GM10847 (cell line): Measurements from ENCODE around the gene ENKD1.

Source experiments
- POLR2A ChIP-seq: IDR thresholded peaks from 2 replicates; pipeline ENCODE4 v1.6.1; 2011; ENCODE audit not compliant: insufficient read length; ENCODE audit errors: extremely low read depth

Gene ENKD1

DNA sequence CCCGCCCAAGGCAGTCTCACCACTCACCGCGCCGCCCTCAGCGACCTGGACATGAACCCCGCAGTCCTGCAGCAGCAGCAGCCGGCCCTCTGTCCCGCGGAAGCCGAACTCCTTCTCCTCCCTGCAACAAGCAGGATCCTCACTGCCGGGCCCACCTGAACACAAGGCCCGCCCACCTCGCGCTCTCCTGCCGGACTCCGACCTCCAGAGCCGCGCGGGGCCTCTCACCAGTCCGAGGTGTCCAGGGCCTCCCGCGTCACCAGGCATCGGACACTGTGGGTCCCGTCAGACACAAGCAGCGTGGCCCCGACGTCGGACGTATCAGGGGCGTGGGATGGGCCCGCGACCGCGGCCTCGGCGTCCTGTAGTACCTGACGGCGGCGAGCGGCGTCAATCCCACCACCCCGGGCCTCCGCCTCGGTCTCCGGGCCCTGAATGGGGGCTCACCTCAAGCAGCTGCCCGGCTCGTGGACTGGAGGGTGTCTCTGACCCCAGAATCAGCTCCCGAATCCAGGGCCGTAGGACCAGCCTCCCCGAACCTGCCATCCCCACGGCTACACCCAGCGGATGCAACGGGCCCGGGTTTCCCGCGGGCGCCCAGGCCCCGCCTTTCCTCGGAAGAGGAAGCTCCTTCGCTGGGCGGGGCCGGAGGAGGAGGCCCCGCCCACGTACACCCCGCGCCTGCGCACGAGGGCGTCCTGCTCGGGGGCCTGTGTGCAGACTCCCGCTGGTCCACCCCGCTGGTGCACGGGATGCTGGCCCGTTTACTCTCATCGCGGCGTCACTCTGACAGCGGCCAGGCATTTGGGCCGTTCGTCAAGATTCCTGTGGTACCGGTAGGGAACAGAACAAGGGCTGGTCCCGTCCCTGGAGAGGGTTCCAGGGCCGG lies 6.6 kb downstream of the ENKD1 start, which contains the start of gene ACD:
TSS of gene ACD (minus strand) at position 586 of the 889 bp plus-strand sequence. CDS start at position 546, 40 bp downstream.
- peak; percentile 78 for TF ChIP-seq POLR2A

DNA sequence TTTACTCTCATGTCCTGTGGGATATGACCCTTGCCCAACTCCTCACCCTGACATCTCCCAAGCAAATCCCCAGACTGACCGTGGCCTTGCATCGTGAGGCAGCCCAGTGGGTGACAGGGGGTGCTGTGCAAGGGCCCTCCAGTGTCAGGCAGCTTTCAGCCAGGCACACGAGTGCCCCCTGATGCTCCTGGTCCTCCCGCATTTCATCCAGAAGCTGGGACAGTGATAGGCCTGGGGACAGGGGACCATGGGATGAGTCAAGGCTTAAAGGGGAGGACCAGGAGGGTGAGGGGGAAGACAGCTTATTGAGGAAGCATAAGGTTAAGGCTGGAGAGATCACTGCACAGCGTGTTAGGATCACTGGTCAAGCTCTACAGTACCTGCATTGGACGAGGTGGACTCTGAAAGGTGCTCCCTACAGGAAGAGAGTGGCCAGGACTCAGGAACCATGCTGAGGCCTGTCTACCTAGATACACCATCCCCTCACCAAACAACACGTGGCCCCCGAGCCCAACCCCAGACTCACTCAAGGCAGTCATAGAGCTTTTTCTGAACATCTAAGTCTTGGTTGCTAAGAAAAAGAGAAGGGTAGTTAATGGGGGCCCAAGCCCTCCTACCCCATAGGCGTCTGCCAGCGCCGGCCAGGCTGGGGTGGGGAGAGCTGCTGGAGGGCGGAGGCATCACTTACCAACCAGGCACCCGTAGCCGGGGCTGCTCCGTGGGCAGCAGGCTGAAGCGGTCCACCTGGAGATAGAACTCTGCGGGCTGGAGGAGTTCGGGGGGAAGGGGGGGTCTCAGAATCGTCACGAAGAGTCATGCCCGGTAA lies 7.5 kb downstream of the ENKD1 start:
- TF ChIP-seq POLR2A: no peak

DNA sequence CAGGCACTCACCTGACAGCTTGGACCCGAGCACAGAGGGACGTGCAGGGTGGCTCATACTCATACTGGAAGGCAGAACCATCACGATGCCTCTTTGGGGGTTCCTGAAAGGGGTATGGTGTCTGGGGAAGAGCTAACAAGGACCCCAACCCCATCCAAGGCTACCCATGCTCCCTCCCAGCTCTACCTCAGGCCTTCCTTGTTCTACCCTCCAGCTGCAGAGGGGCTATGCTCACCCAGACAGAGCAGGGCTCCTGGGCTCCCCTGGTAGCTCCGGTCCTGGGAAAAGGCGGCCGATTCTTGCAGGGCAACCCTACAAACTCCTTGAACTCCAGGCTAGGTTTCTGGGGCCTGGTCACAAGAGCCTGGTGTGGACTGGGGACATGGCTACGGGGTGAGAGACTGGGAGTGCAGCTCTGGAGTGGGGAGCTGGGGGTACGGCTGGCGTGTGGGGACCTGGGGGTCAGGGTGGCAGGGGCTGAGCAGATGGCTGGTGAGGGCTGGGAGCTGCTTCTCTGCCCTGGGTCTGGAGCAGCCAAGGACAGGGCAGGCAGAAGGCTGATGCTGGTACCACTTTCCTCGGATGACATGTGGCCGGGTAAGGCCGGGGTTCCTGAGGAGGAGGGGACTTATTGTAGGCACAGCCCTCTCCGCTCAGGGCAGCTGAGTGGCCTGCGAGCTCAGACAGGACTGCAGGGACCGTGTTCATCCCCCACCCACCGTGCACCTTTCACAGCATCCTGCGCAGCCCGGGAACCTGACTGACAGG lies 8.6 kb downstream of the ENKD1 start:
- TF ChIP-seq POLR2A: no peak

DNA sequence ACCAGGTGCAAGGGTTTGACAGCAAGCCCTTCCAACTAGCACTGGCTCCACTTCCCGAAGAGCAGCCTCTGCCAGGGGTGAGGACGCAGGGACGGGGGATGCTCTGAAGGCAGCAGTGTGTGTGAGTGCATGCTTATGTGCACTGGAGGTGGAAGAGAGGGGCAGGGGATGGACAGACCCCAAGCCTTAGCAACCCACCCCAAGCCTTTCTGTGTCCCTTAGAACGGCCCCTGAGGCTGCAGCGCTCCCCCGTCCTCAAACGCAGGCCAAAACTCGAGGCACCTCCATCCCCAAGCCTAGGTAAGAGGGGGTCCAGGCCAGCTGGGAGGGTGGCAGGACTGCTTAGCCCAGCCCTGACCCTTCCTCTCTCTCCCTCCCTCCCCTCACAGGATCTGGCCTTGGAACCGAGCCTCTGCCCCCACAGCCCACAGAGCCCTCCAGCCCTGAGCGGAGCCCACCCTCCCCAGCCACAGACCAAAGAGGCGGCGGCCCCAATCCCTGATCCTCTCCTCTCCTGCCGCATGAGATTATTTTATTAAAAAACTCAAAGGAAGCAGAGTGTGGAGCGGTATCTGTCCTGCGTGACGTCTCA lies 9.4 kb downstream of the ENKD1 start:
- no peak for TF ChIP-seq POLR2A

DNA sequence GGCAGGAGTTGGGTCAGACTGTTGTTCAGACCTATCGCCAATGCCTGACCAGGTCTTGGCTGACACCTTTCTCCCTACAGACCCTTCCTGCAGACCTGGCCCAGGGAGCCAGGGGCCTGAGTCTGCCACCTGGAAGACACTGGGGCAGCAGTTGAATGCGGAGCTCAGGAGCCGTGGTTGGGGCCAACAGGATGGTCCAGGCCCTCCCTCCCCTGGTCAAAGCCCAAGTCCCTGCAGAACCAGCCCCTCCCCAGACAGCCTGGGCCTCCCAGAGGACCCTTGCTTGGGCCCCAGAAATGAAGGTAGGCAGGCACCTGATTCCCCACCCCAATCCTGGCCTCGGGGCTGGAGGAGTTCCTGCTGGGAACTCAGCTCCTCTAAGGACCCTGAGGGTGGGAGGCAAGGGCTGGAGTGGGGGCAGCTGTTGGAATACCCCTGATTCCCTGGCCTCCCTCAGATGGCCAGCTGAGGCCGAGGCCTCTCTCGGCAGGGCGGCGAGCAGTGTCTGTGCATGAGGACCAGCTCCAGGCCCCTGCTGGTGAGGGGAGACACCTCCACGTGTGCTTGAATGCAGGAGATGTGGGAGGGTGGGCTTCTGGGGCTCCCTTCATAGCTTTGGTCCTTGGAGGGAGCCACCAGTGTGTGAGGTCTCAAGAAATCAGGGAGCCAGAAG lies 10.1 kb downstream of the ENKD1 start:
- no peak for TF ChIP-seq POLR2A

DNA sequence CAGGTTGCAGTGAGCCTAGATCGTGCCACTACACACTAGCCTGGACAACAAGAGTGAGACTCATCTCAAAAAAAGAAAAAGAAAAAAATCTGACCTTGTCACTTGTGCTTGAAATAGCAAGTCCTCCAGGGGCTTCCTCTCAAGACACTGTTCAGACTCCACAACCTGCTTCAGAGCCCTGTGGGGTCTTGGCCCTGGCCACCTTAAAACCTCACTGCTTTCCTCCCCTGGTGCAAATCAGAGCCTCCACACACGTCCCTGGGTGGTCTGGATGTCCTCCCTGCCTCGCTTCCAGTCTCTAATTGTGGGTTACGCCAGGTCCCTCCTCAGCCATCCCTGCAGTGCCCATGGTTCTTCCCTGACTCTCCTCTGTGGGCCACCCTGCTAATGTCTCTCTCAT lies 11.2 kb downstream of the ENKD1 start:
- TF ChIP-seq POLR2A: no peak

DNA sequence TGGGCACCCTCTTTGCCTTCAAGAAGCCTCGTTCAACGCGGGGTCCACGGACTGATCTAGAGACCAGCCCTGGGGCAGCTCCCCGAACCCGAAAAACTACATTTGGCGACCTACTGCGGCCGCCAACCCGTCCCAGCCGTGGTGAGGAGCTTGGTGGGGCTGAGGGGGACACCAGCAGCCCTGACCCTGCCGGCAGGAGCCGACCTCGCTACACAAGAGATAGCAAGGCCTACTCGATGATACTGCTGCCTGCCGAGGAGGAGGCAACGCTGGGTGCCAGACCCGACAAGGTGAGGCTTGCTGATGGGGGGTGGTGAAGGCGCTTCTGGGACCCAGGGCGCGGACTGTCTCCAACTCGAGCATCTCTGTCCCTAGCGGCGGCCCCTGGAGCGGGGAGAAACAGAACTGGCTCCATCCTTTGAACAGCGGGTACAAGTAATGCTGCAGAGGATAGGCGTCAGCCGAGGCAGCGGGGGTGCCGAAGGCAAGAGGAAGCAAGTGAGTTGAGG lies 12.1 kb downstream of the ENKD1 start:
- no peak for TF ChIP-seq POLR2A

DNA sequence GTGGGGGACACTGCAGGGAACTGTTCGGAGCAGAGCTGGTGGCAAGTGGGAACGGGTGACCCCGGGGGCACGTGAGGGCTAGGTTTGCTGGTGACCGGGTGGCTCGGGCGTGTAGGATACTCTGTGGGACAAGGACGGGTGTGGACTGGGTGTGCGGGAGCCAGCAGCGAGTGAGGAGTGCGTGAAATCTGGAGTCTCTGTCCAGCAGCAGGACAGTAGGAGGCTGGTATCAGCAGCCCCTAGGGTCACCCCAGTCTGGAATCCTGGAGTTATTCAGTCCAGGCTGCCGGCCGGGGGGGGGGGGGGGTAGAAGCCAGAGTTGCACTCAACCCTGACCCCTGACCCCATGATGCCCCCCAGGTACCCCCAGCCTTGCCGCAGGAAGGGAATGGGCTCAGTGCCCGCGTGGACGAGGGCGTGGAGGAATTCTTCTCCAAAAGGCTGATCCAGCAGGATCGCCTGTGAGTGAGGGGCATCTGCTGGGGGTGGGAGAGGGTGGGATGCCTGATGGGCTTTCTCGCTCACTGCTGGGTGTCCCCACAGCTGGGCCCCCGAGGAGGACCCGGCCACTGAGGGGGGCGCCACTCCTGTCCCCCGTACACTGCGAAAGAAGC lies 12.7 kb downstream of the ENKD1 start:
- no peak for TF ChIP-seq POLR2A

DNA sequence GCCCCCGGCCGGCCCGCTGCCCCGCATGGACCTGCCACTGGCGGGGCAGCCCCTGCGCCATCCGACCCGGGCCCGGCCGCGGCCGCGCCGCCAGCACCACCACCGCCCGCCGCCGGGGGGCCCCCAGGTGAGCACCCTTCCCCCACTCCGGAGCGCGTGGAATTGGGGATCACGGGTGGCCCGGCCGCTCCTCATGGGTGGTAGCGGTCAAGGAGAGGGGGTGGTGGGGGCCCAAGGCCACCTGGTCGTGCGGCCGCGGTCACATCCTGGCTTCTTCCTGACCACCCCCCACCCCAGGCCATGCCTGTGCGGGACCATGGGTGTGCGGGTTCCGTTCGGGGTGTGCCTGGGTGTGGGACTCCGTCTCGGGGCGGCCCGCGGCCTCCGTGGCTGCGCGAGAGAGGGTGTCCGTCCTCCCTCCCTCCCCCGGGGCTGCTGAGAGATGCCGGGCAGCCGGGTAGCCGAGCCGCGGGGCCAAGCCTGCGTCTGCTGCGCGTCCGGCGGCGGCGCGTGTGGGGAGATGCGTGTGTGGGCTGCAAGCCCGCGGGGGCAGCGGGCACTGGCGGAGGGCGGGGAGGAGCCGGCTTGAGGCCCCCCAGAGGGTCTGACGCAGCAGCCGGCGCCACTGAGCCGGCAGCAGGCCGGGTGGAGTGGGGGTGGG lies 13.3 kb downstream of the ENKD1 start:
- no peak for TF ChIP-seq POLR2A

DNA sequence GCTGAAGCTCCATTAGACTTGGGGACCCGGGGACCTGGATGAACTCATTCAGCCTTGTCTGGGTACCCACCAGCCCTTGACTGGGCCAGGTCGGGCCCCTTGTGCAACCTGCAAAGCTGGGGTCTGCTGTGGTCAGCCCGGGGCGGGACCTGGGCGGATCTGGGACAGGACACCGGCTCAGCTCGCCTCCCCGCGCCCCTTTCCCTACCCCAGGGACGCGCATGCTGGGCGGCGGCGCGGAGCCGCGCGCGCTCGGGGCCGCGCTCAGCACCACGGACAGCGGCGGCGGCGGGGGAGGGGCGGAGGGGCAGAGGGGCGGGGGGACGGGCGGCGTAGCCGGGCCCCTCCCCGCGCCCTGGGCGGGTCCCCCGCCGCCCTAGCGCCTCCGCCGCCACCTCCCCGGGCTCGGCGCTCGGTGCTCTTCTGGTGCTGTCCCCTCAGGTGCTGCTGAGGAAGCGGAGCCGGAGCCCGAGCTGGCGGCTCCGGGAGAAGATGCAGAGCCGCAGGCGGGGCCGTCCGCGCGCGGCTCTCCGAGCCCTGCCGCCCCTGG lies 13.9 kb downstream of the ENKD1 start:
- TF ChIP-seq POLR2A: no peak

DNA sequence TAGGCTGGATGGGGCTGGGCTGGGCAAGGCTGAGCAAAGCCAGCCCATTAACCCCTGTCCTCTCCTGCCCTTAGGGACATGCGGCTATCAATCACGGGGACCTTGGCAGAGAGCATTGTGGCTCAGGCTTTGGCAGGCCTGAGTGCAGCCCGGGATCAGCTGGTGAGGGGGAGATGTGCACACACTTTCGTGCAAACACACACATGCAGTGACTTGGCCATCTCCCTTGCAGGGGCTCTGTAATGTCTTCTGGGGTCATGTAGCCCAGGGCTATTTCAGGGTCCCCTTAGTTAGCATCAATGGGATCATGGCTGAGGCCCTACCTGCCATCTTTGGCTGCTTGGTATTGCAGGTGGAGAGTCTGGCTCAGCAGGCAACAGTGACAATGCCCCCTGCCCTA lies 14.7 kb downstream of the ENKD1 start:
- TF ChIP-seq POLR2A: no peak

DNA sequence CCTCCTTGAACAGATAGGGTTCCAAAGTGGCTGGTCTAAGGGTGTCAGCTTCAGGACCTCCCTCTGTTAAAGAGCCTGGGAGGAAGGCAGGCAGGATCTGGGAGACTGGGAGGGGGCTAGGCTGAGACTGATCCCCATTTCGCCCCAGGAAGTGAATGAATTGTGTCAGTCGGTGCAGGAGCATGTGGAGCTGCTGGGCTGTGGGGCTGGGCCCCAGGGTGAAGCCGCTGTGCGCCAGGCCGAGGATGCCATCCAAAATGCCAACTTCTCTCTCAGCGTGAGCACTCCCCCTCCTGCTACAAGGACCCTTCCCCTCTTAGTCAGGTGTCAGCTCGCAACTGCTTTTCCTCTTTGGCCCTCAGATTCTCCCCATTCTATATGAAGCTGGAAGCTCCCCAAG lies 15.5 kb downstream of the ENKD1 start:
- TF ChIP-seq POLR2A: no peak

DNA sequence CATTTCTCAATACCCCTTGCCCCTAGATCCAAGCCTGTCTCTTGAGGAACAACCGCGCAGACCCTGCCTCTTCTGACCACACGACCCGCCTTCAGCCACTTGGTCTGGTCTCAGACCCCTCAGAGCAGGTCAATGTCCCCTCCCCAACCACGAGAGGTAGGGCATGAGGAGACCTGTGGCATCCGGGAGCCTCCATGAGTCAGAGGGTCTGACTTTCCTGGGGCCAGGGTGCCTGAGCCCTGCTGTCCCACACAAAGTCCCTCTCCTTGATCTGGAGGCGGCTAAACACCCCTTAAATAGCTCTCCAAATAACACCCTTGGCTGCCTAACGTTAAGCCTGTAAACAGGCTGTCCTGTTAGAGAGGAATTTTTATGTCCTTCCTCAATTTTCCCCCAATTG lies 16.5 kb downstream of the ENKD1 start:
- TF ChIP-seq POLR2A: no peak
